ENCODE results near the gene ALX4. TPM values are rescaled to one million over a fixed set of nuclear protein-coding genes. Genes with fewer than 3 reads are reported as not detected.

The ALX4 gene
- total and polyA plus RNA-seq, 4 experiments from 2014 or later: not detected

DNA sequence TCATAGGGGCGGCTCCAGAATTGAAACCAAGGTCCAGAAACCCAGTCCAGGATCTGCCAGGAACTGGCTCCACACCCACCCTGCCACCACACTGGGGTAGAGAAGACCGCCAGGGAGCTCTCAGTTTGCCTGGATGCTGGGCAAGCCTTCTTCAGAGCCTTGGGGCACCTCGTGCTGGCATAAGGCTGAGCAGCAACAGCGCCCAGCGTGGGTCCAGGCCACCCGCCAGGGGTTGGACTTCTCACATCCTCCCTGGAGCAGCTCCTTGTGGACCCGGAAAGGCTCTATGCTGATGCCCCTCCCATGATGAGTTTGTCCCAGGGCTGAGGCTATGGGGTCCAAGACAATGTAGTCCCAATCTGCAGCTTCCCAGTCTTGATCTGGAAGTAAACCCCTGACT is 29.7 kb downstream of the ALX4 start:
- no peaks in the 10 kb centered on the region for H3K4me1 ChIP-seq (ENCODE audit: insufficient read depth, low read length)
- Mint-ChIP-seq H3K4me1 (no peaks in the 10 kb centered on the region), H3K27ac (no peak overlapping the region), H3K36me3 (no peaks in the 10 kb centered on the region), H3K4me3 (no peak overlapping the region), H3K9me3 (no peaks in the 10 kb centered on the region), H3K27me3 (peaks cover 0 to 6% of the 10 kb centered on the region in 2 donors)
- CTCF ChIA-PET (ENCODE audit: partially characterized antibody): no interaction called here
- no peaks in the 10 kb centered on the region for H3K27me3 ChIP-seq (ENCODE audit: insufficient read depth, low read length)
- H3K9me3 ChIP-seq (ENCODE audit: control insufficient read depth in 1 of 2, low read length in 2 of 2): no peaks in the 10 kb centered on the region
- POLR2A ChIA-PET (ENCODE audit: partially characterized antibody): no interaction called here
- H3K27ac ChIP-seq (ENCODE audit: low read depth, low read length): no peak overlapping the region
- DNase-seq: no peak
- H3K4me3 ChIP-seq (ENCODE audit: low read length in 2 of 2): no peak overlapping the region
- H3K36me3 ChIP-seq (ENCODE audit: insufficient read depth, low read length): no peaks in the 10 kb centered on the region
- intact Hi-C loops (cut with micrococcal nuclease): loop anchor here (10.0 kb wide), 1 partner anchor 355 kb away; no protein-coding TSS in a partner anchor

- Histone ChIP-seq H3K4me3 (ENCODE audit: low read length in 2 of 2) (no peak overlapping the region), H3K27me3 (ENCODE audit: insufficient read depth, low read length) (no peaks in the 10 kb centered on the region), H3K9me3 (ENCODE audit: control insufficient read depth in 1 of 2, low read length in 2 of 2) (no peaks in the 10 kb centered on the region), H3K27ac (ENCODE audit: low read depth, low read length) (no peak overlapping the region), H3K36me3 (ENCODE audit: insufficient read depth, low read length) (no peaks in the 10 kb centered on the region), H3K4me1 (ENCODE audit: insufficient read depth, low read length) (no peaks in the 10 kb centered on the region)
- H3K9me3 Mint-ChIP-seq: no peaks in the 10 kb centered on the region
- ChIA-PET POLR2A (ENCODE audit: partially characterized antibody) (no interaction called here), CTCF (ENCODE audit: partially characterized antibody) (interaction anchor here (0.8 kb wide), 1 partner anchor 9 kb away, joined by 3 read pairs; no protein-coding TSS in a partner anchor)
- peaks cover 0 to 6% of the 10 kb centered on the region in 2 donors for H3K27me3 Mint-ChIP-seq
- H3K4me1 Mint-ChIP-seq: no peaks in the 10 kb centered on the region
- intact Hi-C loops (cut with micrococcal nuclease): no loop called here
- H3K4me3 Mint-ChIP-seq: no peak overlapping the region
- no peaks in the 10 kb centered on the region for H3K36me3 Mint-ChIP-seq
- no peak overlapping the region for H3K27ac Mint-ChIP-seq
- DNase-seq: no peak
These were observed 30.5 kb downstream of the ALX4 start for GRCh38 chr11:44279483-44279882.

- no peaks in the 10 kb centered on the region for H3K36me3 Mint-ChIP-seq
- no peaks in the 10 kb centered on the region for H3K9me3 Mint-ChIP-seq
- no peak overlapping the region for H3K4me3 Mint-ChIP-seq
- H3K4me1 ChIP-seq (ENCODE audit: insufficient read depth, low read length): no peaks in the 10 kb centered on the region
- H3K4me3 ChIP-seq (ENCODE audit: low read length in 2 of 2): no peak overlapping the region
- no peak overlapping the region for H3K27ac ChIP-seq (ENCODE audit: low read depth, low read length)
- ChIA-PET POLR2A (ENCODE audit: partially characterized antibody) (no interaction called here), CTCF (ENCODE audit: partially characterized antibody) (interaction anchor here (1.4 to 2.9 kb wide), 2 partner anchors 9 to 11 kb away, joined by 3 to 15 read pairs; no protein-coding TSS in a partner anchor)
- no peaks in the 10 kb centered on the region for H3K36me3 ChIP-seq (ENCODE audit: insufficient read depth, low read length)
- DNase-seq: no peak
- H3K27ac Mint-ChIP-seq: no peak overlapping the region
- no peaks in the 10 kb centered on the region for H3K9me3 ChIP-seq (ENCODE audit: control insufficient read depth in 1 of 2, low read length in 2 of 2)
- no peaks in the 10 kb centered on the region for H3K27me3 ChIP-seq (ENCODE audit: insufficient read depth, low read length)
- intact Hi-C loops (cut with micrococcal nuclease): no loop called here
- no peaks in the 10 kb centered on the region for H3K4me1 Mint-ChIP-seq
- H3K27me3 Mint-ChIP-seq: peaks cover 0 to 6% of the 10 kb centered on the region in 2 donors
These were observed 32.5 kb downstream of the ALX4 start for GRCh38 chr11:44277196-44278090.

DNA sequence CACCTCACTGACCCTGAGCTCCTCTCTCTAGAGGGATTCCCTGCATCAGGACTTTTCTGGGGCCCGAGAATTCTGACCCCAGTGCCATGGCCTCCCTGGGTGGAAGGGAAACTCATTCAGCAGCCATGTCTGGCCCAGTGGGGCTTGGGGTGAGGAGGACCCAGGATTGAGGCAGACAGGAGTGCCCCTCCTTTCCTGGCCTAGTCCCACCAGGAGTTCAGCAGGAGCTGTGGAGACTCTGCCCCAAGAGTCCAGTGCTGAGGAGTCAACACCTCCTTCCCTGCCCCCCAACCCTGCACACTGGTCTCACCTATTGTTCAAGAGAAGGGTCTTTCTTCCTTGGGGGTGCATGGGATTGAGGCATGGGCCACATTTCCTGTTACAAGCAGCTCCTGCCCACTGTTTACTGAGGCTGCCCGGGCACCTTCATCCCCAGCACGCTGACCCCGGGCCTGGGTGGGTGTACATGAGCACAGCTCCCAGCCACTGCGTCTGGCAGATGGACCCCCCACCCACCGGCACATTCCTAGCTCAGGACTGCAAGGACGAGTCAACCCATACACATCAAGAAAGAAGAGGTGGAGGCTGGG is 33.9 kb downstream of the ALX4 start:
- Mint-ChIP-seq H3K36me3 (no peaks in the 10 kb centered on the region), H3K27ac (no peak overlapping the region), H3K4me3 (no peak overlapping the region), H3K4me1 (no peaks in the 10 kb centered on the region), H3K27me3 (peaks cover 0 to 6% of the 10 kb centered on the region in 2 donors), H3K9me3 (no peaks in the 10 kb centered on the region)
- H3K27ac ChIP-seq (ENCODE audit: low read depth, low read length): no peak overlapping the region
- DNase-seq: no peak
- no peaks in the 10 kb centered on the region for H3K4me1 ChIP-seq (ENCODE audit: insufficient read depth, low read length)
- H3K4me3 ChIP-seq (ENCODE audit: low read length in 2 of 2): no peak overlapping the region
- H3K9me3 ChIP-seq (ENCODE audit: control insufficient read depth in 1 of 2, low read length in 2 of 2): no peaks in the 10 kb centered on the region
- intact Hi-C loops (cut with micrococcal nuclease): no loop called here
- POLR2A ChIA-PET (ENCODE audit: partially characterized antibody): no interaction called here
- H3K27me3 ChIP-seq (ENCODE audit: insufficient read depth, low read length): no peaks in the 10 kb centered on the region
- CTCF ChIA-PET (ENCODE audit: partially characterized antibody): interaction anchor here (1.6 to 2.9 kb wide), 2 partner anchors 11 to 13 kb away, joined by 6 to 15 read pairs; no protein-coding TSS in a partner anchor
- no peaks in the 10 kb centered on the region for H3K36me3 ChIP-seq (ENCODE audit: insufficient read depth, low read length)

DNA sequence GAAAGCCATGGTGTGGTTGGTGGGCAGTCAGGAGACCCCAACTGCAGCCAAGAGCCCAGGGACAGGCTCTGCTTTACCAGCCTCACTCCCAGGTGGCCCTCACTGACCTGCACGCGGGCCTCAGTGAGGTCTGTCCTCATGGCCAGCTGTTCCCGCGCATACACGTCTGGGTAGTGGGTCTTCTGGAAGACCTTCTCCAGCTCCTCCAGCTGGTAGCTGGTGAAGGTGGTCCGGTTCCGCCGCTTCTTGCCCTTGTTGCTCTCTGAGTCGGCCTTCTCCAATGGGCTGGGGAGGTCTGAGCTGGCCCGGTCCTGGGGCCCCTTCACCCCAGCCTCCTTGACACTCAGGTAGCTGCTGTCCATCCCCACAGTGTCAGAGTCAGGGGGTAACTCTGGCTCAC is 34.7 kb downstream of the ALX4 start:
- Histone ChIP-seq H3K9me3 (ENCODE audit: control insufficient read depth in 1 of 2, low read length in 2 of 2) (no peaks in the 10 kb centered on the region), H3K27ac (ENCODE audit: low read depth, low read length) (no peak overlapping the region), H3K36me3 (ENCODE audit: insufficient read depth, low read length) (no peaks in the 10 kb centered on the region), H3K27me3 (ENCODE audit: insufficient read depth, low read length) (no peaks in the 10 kb centered on the region), H3K4me3 (ENCODE audit: low read length in 2 of 2) (no peak overlapping the region), H3K4me1 (ENCODE audit: insufficient read depth, low read length) (no peaks in the 10 kb centered on the region)
- ChIA-PET CTCF (ENCODE audit: partially characterized antibody) (interaction anchor here (1.6 to 2.9 kb wide), 2 partner anchors 11 to 14 kb away, joined by 6 to 15 read pairs; no protein-coding TSS in a partner anchor), POLR2A (ENCODE audit: partially characterized antibody) (no interaction called here)
- intact Hi-C loops (cut with micrococcal nuclease): no loop called here
- no peaks in the 10 kb centered on the region for H3K4me1 Mint-ChIP-seq
- no peaks in the 10 kb centered on the region for H3K36me3 Mint-ChIP-seq
- H3K9me3 Mint-ChIP-seq: no peaks in the 10 kb centered on the region
- H3K27me3 Mint-ChIP-seq: peaks cover 0 to 6% of the 10 kb centered on the region in 2 donors
- H3K4me3 Mint-ChIP-seq: no peak overlapping the region
- DNase-seq: no peak
- no peak overlapping the region for H3K27ac Mint-ChIP-seq

- ChIA-PET POLR2A (ENCODE audit: partially characterized antibody) (no interaction called here), CTCF (ENCODE audit: partially characterized antibody) (interaction anchor here (1.6 kb wide), 1 partner anchor 15 kb away, joined by 6 read pairs; no protein-coding TSS in a partner anchor)
These were observed 35.5 kb downstream of the ALX4 start for GRCh38 chr11:44274404-44274803.

GRCh38 chr11:44271286-44271685 is 38.7 kb downstream of the ALX4 start:
- Histone ChIP-seq H3K27me3 (ENCODE audit: insufficient read depth, low read length) (no peaks in the 10 kb centered on the region), H3K36me3 (ENCODE audit: insufficient read depth, low read length) (no peaks in the 10 kb centered on the region), H3K9me3 (ENCODE audit: control insufficient read depth in 1 of 2, low read length in 2 of 2) (no peaks in the 10 kb centered on the region), H3K27ac (ENCODE audit: low read depth, low read length) (no peak overlapping the region), H3K4me1 (ENCODE audit: insufficient read depth, low read length) (no peaks in the 10 kb centered on the region), H3K4me3 (ENCODE audit: low read length in 2 of 2) (no peak overlapping the region)
- no peak for DNase-seq
- H3K27ac Mint-ChIP-seq: no peak overlapping the region
- H3K4me3 Mint-ChIP-seq: no peak overlapping the region
- ChIA-PET POLR2A (ENCODE audit: partially characterized antibody) (no interaction called here), CTCF (ENCODE audit: partially characterized antibody) (no interaction called here)
- no peaks in the 10 kb centered on the region for H3K36me3 Mint-ChIP-seq
- H3K9me3 Mint-ChIP-seq: no peaks in the 10 kb centered on the region
- peaks cover 0 to 2% of the 10 kb centered on the region in 2 donors for H3K27me3 Mint-ChIP-seq
- intact Hi-C loops (cut with micrococcal nuclease): no loop called here
- H3K4me1 Mint-ChIP-seq: no peaks in the 10 kb centered on the region

More at GRCh38 chr11:44274404-44274803, 35.5 kb downstream of the ALX4 start:
- H3K27me3 Mint-ChIP-seq: peaks cover 0 to under 1% of the 10 kb centered on the region in 2 donors
- H3K4me3 ChIP-seq (ENCODE audit: low read length in 2 of 2): no peak overlapping the region
- no peaks in the 10 kb centered on the region for H3K4me1 Mint-ChIP-seq
- H3K9me3 Mint-ChIP-seq: no peaks in the 10 kb centered on the region
- no peaks in the 10 kb centered on the region for H3K36me3 ChIP-seq (ENCODE audit: insufficient read depth, low read length)
- no peaks in the 10 kb centered on the region for H3K9me3 ChIP-seq (ENCODE audit: control insufficient read depth in 1 of 2, low read length in 2 of 2)
- no peaks in the 10 kb centered on the region for H3K36me3 Mint-ChIP-seq
- H3K27ac Mint-ChIP-seq: no peak overlapping the region
- no peak overlapping the region for H3K27ac ChIP-seq (ENCODE audit: low read depth, low read length)
- H3K4me3 Mint-ChIP-seq: no peak overlapping the region
- H3K4me1 ChIP-seq (ENCODE audit: insufficient read depth, low read length): no peaks in the 10 kb centered on the region
- intact Hi-C loops (cut with micrococcal nuclease): no loop called here
- DNase-seq: no peak
- no peaks in the 10 kb centered on the region for H3K27me3 ChIP-seq (ENCODE audit: insufficient read depth, low read length)

Measured in CD4-positive, alpha-beta memory T cell (primary cell).